Inflammatory macrophage treated with lipopolysaccharide for 1 hour (primary cell): ENCODE data around the gene KCNH3.
"Not testable (repeated sequence)": the region's sequence is repeated elsewhere in the genome, so short reads cannot be mapped to it uniquely, and the experiment has no call there.

ENCODE experiments used
- DNase-seq, 2 donors: peaks; one replicate each; pipeline ENCODE4 v3.0.0-alpha.2; 2020 to 2022

Gene KCNH3

DNA sequence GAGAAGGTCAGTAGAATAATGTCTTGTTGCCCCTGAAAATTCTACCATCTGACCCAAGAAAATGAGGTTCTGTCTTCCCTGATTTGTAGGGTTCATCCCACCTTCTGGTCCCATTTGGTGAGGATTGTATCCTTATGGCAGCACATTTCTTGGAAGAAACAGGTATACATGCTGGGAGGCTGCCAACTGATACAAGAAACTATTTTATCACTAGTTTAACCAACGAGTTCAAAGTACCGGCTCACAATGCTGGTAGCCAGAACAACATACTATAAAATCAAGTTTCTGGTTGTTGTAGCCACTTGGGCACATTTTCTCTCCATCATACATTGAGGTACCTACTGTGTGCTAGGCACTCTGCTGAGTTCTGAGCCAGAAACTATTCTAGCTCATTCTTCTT, 7.1 kb upstream of the KCNH3 start:
- no peak for DNase-seq

DNA sequence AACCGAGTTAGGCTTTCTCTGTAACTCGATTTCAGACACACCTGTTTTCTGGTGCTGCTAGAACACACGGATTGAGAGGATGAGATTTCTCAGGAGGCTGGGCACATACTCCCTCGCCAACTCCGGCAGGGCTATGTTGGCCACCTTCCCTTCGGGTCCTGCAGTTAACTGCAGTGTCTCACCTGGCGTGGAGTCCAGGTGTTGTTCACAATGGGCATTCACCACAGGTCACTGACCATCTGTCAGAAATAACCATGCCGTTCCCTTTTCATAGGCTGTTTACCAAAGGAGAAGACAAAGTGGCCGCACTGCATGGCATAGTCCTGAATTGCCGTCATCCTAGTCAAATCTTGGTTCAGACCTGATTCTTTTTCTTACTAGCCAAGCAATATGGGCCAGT, 5.5 kb upstream of the KCNH3 start:
- no peak for DNase-seq

DNA sequence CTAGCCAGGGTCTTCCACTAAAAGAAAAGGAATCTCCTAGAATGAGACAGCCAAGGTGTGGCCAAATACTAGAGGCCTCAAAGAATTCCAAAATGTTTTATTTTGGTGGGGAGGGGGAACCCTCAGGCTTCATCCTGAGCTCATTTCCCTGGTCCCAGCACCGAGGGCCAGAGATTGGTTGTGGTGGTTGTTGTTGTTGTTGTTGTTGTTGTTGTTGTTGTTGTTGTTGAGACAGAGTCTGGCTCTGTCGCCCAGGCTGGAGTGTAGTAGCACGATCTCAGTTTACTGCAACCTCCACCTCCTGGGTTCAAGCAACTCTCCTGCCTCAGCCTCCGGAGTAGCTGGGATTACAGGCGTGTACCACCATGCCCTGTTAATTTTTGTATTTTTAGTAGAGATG, 4.7 kb upstream of the KCNH3 start:
- not testable (repeated sequence) for DNase-seq

DNA sequence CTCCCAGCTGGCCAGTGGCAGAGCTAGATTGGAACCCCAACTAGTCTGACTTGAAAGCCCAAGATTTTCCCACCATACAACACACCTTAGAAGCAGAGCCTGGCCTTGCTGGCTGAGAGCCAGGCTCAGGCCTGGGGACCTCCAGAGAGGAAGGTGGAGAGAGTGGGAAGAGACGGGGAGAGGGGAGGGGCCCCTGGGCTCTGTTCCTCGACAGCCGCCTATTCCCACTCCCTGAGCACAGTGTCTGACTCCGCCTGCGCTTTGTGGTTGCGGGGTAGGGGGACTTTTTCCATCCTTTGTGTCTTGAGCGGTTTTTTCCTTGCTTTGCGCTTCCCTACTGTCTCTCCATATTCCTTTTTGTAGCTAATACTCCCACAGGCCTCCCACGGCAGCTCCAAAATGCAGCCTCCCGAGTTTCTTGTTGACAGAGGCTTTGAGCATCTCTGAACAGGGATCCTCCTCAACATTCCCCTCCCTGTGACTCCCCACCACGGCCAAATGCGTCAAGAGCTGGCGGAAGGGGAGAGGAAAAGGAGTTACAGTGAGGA, 4.0 kb upstream of the KCNH3 start:
- no peak for DNase-seq

DNA sequence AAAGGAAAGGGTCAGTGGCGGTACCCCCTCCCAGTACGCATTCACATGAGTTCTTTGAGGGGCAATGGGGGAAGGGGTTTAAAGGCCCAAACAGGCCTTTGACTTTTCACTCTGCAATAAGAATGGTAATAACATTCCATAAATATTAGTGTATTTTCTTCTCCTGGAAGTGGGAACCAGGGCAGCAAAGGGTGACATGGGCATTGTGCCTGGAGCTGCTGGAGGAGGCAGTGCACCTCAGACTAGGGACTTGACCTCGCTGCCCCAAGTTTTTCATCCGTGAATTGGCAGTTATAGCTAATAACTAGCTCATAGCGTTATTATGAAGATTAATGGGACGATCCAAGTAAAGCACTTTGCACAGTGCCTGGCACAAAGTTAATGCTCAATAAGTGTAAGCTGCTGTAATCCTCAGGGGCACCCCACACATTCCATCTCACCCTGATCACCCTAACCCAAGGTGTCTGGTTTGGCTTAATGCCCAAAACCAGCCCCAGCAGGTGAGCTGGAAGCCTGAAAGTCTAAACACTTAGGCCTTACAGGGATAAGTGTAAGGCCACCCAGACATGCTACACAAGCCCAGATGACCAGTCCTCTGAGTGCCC, 2.8 kb upstream of the KCNH3 start:
- no peak for DNase-seq

DNA sequence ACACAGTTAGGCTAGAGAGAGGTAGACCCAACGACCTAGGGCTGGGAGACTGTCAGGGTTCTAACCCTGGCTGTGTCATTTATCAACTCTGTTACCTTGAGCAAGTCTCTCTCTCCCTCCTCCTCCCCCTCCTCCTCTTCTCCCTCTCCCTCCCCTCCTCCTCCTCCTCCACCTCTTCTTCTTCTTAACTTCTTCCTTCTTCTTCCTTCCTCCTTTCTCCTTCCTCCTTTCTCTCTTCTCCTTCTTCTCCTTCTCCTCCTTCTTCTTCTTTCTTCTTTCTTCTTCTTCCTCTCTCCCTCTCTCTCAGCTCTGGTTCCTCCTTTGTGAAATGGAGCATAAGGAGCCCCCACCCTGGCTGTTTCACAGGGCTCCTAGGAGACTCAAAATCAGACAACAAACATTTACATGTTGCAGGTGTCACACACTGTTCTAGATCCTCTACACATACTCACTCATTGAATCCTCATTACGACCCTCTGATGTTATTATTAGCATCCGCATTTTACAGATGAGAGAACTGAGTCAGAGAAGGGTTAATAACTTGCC, 2.2 kb upstream of the KCNH3 start:
- DNase-seq, result no peak

DNA sequence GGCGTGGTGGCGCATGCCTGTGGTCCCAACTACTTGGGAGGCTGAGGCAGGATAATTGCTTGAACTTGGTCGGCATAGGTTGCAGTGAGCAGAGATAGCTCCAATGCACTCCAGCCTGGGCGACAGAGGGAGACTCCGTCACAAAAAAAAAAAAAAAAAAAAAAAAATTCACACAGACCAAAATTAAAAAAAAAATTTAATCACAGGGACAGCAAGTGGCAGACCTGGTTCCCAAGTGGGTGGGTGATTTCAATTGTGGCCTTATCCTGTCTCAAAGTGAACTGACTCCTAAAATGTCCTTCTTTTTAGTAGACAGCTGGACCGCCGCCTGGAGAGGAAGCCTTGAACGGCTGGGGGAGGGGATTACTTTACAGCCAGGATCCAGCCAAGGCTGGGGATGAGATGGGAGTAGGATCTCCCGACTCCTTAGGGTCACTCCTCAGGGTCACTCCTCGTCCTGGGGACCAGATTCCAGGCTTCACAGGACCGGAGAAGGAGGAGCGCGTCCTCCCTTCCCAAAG, 1.5 kb upstream of the KCNH3 start:
- no peak for DNase-seq

DNA sequence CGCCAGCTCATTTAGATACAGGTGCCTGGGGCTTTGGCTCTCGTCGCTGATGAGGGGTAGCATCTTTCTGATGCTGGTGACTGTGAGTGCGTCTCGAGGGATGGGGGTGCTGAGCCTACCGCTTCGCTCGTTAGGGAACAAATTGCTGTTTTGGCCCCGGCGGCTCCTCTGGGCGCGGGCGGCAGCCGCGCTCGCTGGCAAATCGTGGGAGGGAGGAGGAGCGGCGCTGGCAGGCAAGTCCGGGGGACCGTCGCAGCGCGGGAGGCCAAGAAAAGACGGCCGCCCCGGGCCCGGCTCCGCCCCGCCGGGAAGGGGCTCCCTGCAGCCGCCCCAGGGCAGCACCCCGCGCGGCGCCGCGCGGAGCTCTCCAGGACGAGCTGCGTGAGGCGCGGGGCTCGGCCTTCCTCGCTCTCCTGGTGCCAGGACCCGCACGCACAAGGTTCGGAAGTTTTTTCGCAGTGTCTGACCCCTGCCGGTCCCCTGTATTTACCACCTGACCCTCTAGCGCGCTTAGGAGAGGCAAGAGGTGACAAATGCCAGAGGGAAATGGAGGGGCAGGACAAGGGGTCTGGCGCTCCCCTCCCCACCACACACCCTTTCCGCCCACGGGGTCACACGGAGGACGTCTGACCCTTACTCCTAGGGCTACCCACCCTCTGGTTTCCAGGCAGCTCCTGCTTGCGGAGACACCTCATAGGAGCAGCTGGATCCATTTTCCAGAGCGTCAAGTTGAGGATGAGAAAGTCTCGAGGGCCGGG, 899 bp upstream of the KCNH3 start:
- DNase-seq, result peak in 1 of 2 donors; percentile 41

DNA sequence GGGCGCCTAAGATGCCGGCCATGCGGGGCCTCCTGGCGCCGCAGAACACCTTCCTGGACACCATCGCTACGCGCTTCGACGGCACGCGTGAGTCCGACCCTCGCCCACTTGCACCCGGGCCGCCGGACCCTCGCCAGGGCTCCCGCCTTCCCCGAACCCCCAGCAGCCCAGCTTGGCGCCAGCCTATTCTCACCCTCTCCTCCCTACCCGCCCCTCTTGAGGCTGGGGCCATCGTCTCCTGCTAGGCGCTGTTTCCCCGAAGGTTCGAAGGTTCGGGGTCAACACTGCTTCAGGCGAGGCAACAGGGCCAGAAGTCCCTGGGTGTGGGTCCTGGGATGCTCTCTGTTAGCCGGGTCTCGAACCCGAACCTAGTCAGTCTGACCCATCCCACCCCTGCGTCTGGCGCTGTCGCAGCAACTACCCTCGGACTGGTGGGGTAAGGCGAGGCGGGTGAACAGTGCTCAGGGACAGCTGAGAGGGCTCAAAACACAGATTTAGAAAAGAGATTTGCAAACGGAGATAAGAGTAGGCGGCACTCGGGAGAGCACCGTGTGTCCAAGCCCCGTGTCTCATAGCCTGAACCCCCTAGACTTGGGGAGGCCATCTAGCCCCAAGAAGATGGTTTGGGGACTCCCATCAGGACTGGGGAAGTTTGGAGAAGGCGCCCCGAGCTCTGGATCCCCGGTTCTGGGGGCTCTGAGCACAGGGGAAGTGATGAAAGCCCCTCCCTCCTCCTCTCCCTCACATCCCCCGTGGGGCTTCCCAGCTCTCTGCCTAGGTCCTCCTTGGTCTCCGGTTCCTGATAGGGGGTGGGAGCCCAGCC, 787 bp downstream of the KCNH3 start:
- no peak for DNase-seq

DNA sequence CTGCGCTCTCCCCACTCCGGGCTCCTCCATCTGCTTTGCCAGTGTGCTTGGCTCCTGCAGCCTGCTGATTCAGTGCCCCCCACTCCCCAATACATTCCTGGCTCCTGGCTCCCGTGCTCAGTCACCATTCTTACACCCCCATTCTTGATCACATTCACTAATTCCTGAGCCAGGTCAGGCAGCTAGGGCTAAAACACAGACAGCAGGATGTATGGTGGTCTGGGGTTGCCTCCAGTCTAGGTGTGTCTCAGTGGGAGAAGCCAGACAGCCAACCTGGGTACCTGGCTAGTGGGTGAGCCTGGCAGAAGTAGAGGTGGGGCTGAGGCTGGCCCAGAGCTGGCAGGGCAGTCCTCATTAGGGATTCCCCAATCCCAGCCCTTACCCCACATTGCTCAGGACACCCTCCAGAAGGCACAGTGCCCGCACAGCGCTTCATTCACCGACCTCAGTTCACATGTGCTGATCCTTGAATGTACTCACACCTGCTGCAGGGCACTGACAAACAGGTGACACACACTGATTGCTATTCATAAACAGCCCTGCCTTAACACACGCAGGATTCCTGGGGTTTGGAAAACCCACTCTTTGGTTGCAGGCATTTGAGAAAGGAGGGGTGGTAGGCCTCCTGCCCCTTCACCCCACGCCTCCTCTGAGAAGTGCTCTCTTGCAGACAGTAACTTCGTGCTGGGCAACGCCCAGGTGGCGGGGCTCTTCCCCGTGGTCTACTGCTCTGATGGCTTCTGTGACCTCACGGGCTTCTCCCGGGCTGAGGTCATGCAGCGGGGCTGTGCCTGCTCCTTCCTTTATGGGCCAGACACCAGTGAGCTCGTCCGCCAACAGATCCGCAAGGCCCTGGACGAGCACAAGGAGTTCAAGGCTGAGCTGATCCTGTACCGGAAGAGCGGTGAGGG, 1.7 kb downstream of the KCNH3 start:
- DNase-seq, result no peak

DNA sequence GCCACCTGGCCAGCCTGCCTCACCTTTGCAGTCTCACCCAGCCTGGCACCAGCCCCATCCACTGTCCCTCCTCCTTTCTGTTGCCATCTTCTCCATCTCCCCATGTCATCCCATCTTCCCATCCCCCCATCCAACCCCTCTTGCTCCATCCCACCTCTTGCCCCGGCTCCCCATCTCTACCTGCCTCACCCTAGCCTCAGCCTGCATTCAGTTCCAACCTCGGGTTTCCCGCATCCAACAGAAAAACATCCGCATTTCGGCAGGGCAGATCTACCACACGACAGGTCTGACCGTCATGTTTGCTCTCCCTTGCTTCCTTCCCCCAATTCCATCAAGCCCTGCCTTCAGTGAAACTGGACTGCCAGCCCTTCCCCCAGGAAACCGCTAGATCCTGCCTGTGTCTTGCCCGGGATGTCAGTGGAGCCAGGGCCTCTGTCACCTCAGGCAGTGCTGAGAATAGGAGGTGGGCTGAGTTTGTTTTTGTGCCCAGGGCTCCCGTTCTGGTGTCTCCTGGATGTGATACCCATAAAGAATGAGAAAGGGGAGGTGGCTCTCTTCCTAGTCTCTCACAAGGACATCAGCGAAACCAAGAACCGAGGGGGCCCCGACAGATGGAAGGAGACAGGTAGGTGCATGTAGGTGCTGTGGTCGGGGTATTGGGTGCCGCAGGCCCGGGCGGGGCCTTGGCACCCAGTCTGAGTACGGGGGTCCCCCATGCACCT, 2.5 kb downstream of the KCNH3 start:
- no peak for DNase-seq

DNA sequence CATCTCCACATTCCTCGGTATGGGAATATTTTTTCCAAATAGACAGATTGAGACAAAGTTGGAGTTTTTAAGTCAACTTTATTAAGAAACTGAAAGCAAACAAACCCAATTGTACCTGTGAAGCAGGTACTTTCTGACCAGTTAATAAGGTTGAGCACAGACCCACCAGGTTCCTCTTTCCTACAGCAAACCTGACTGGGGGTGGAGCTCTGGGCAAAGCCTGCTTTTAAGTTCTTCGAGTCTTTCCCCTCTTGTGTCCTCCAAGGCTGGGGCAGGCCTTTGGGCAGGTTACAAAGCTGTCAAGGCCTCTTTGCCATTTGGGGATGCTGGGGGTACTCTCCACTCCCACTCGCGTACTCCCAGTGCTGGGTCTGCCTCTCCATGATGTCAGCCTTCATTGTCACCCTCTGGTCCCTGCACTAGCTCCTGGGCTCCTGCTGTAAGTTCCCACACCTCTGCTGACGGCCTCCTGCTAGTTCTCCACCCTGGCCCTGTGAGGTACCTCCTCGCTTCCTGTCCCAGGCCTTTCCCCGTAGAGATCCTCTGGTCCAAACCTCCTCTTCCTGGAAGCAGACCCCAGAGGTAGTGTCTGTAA, 3.2 kb downstream of the KCNH3 start:
- DNase-seq, result no peak

DNA sequence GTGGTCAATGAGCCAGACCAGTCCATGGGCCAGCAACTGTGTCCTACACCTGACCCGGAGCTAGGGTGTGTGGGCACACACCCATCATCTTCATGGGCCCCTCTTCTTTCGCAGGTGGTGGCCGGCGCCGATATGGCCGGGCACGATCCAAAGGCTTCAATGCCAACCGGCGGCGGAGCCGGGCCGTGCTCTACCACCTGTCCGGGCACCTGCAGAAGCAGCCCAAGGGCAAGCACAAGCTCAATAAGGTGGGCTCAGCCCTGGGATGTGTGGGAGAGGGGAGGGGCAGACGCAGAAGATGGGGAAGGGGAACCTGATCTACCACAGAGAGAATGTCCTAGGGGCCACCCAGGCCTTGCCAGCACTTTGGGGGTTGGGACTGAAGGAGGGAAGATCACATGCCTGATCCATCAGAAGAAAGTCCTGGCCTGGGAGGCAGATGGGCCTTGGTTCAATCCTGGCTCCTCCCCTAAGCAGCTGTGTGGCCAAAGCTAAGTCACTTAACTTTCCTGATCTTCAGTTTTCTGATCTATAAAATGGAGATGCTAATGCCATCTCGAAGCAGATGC, 3.8 kb downstream of the KCNH3 start:
- DNase-seq, result no peak

DNA sequence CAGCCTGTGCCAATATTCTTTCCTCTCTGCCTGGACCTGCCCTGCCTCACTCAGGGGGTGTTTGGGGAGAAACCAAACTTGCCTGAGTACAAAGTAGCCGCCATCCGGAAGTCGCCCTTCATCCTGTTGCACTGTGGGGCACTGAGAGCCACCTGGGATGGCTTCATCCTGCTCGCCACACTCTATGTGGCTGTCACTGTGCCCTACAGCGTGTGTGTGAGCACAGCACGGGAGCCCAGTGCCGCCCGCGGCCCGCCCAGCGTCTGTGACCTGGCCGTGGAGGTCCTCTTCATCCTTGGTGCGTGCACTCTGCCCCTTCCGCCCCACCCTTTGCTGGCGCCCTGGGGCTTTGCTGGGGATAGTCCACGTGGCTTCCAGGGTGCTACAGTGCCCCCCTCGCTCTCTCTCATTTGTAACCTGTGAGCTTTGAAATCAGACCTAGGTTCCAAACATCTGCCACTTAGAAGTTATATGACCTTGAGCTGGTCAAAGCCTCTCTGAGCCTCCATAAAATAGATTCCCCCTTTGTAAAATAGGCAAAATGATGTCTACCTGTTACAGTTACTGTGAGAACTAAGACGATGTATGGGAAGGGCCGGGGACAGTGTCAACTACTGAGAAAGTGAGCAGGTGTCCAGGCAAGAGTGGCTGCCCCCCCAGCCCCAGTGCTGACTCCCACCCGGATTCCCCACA, 4.5 kb downstream of the KCNH3 start:
- no peak for DNase-seq

DNA sequence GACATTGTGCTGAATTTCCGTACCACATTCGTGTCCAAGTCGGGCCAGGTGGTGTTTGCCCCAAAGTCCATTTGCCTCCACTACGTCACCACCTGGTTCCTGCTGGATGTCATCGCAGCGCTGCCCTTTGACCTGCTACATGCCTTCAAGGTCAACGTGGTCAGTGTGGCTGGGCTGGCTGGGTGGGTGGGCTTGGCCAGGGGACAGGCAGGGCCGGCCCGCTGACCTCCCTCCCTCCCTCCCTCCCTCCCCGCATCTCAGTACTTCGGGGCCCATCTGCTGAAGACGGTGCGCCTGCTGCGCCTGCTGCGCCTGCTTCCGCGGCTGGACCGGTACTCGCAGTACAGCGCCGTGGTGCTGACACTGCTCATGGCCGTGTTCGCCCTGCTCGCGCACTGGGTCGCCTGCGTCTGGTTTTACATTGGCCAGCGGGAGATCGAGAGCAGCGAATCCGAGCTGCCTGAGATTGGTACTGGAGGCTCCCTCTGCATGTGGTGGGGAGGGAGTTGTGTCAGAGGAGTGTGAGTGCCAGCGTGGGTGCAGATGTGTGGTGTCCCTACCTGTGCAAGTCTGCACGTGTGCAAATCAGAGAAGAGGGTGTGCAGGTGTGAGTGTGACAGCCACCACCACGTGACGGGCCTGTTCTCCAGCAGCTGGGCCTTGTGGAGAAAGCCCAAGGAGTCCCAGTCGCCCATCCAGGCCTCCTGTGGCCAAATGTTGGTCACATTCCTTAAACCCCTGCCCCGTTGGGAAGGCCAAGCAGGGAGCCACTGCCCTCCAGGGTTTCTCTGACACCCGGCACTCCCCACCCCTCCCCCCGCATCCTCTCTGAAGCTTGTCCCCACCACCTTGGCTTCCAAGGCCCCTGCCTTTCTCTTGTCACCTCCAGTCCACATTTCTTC, 5.3 kb downstream of the KCNH3 start:
- DNase-seq, result no peak

DNA sequence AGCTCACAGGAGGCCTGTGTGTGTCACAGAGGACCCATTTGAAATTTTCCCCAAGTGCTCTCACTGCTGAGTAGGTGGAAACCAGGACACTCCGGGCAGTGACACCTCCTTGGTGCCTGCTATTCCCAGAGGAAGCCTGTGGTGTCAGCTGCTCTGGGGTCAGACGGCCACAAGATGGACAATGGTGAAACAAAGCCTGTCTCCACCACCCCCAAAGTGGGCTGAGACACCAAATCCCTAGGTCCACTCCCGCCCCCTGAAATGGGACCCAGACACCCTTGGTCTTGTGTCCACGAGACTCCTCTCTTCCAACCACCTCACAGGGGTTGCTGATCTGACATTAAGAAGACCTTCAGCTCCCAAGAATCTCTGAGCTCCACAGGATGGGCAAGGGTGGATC, 7.0 kb downstream of the KCNH3 start:
- DNase-seq, result no peak

DNA sequence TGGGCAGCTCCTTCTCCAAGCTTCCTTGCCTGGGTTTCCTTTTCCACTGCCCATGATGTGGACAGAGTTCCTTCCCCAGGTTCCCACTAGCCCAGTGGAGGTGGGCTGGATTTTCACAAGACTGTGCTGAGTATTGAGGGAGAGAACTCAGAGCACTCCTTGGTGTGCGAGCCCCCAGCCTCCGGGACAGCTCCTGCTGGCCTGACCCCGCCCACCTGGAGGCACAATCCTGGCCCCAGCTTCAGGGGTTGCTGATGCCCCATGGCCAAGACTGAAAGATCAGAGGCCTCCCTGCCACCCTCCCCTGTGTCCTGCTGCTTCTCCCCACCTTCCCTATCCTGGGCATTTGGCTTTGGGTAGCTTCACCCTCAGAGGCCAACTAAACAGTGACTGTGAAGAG, 7.7 kb downstream of the KCNH3 start:
- DNase-seq, result no peak

DNA sequence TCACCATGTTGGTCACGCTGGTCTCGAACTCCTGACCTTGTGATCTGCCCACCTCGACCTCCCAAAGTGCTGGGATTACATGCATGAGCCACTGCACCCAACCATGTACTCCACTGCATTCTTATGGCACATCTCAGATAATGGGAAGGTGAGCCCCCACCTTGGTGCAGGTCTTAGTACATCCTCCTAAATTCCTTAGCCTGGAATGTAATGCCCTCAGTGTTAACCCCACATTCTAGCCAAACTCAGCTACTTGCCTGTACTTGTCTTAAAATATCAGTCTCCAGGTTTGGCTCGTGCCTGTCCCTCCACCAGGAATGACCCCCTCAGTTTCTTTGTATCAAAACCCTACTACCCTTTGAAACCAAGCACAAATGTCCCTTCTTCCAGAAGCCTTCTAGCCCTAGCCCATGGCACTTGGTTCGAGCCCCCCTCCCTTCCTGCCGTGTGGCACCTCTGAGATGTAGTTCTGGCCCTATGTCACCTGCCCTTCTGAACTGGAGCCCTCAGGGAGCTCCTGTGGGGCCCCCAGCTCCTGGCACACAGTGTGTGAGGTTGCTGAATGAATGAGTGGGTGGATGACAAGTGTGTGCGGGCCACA, 8.4 kb downstream of the KCNH3 start:
- DNase-seq, result no peak

DNA sequence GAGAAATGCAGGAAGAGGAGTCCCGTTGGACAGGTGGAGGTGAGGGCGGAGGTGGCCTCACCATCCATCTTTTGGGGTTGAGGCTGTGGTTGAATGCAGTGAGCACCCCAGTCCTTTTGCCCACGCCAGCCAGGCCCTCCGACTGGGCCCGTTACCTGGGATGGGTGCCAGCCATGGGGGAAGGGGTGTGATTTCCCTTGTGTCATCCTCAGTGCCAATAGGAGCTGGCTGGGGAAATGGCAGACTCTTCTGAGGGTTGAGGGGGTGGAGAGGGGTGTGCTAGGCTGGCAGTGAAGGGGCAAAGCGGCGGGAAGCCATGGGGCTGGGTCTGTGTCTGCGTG, 9.6 kb downstream of the KCNH3 start:
- DNase-seq, result no peak
